NCI-H510A treated with DMSO at 0.1 percent for 48 hours (cell line): Measurements from ENCODE around the gene PTPRK.

Experiments used
- DNase-seq: peaks from one replicate; lab custom pipeline; 2025; lab: John Stamatoyannopoulos, UW

The PTPRK gene

GRCh38 chr6:128388380-128388779 lies 132.0 kb downstream of the PTPRK start:
- DNase-seq, result no peak

GRCh38 chr6:128380891-128381290 lies 139.5 kb downstream of the PTPRK start:
- no peak for DNase-seq

DNA sequence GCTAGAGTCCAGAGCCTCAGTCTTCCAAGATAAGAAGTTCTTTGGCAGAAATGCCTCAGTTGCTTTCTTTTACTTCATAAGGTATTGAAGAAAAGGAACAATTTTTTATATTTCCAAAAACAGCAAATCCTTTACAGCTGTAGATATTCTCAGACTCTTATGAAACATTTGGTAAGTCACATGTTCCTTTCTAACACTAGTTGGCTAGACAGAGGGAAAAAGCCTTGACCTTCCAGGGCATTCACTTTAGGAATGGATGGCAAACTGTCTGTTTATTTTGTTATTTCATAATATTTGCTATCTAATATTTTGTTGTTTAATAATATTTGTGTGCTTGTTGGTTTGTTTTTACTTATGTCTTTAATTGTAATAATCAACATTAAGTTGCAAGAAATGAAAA lies 140.8 kb downstream of the PTPRK start:
- no peak for DNase-seq

DNA sequence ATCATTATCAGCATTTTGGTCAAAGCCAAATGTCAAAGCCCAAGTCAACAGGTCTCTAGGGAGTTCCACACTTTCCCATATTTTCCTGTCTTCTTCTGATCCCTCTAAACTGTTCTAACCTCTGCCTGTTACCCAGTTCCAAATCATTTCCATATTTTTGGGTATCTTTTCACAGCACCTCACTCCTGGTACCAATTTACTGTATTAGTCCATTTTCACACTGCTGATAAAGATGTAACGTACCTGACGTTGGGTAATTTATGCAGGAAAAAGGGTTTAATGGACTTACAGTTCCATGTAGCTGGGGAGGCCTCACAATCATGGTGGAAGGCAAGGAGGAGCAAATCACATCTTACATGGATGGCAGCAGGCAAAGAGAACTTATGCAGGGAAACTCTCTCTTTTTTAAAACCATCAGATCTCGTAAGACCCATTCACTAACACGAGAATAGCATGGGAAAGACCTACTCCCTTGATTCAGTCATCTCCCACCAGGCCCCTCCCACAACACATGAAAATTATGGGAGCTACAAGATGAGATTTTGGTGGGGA lies 143.4 kb downstream of the PTPRK start:
- no peak for DNase-seq

GRCh38 chr6:128371136-128371535 lies 149.3 kb downstream of the PTPRK start:
- no peak for DNase-seq

DNA sequence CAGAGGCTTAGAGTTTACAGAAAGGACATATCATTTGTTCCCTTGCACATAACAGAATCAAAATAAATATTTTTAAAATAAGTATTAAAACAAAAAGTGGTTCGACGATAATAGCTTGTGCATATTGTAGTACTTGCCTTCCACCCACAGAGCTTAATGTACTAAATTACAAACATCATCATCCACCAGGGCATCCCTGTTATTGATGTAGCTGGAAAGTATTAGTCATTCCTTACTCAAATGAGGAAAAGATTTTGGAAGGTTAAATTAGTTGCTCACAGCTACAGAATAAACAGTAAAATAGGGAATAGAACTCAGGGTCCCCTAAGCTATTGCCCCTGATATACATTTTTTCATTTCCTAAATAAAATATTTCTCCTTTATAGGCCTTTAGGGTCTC lies 150.3 kb downstream of the PTPRK start:
- DNase-seq, result no peak

- DNase-seq, result no peak
These were observed 152.0 kb downstream of the PTPRK start for GRCh38 chr6:128368213-128368944.

DNA sequence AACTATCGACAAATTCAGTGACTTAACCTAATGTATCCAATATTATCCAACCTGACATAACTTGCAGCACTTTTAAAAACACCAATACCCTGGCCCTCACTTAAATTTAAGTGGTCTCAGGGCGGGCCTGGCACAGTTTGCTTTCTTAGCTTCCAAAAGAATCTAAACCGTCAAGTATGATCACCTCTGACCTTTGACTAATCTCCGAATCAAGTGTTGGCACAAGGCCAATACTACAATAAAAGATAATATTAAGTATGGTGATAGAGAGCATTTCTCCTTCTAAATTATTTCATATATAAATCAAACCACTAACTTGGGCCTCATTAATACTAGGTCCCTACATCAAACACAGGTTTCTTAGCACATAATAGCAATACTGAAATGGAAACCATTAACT lies 153.0 kb downstream of the PTPRK start:
- no peak for DNase-seq

- DNase-seq, result no peak
These were observed 154.8 kb downstream of the PTPRK start for GRCh38 chr6:128365520-128366160.

GRCh38 chr6:128364766-128365519 lies 155.5 kb downstream of the PTPRK start:
- DNase-seq, result no peak

DNA sequence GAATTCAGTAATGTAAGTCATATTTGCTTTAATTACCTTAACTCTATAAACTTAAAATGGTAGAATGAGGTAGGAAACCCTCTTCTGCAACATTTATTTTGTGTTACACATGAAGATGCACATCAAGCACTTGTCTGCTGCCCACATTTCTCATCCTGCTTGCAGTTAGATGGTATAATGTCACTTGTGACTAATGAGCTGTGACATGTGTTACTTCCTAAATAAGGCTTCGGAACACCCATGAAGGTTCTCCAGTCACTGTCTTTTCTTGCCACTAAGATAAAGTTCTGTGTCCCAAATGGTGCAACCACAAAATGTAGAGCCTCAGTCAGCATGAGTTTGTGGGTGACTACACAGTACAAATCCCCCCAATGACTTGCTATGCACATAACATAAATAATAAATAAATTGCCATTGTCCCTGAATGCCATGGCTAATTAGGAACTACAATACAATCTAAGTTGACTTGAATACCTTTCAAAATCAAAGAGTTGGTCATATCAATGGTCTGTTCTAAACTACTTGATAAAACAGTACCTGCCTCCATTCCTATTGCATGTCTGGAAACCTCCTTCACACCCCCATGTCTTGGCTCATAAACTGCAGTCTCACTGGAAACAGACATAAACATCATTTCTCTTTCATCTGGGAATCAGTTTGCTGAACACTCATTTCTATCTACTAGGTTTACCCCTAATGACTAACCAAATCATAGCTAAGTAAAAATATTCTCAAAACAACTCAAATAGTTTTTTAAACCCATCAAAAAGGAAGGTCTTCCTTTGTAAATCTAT lies 157.2 kb downstream of the PTPRK start:
- no peak for DNase-seq

DNA sequence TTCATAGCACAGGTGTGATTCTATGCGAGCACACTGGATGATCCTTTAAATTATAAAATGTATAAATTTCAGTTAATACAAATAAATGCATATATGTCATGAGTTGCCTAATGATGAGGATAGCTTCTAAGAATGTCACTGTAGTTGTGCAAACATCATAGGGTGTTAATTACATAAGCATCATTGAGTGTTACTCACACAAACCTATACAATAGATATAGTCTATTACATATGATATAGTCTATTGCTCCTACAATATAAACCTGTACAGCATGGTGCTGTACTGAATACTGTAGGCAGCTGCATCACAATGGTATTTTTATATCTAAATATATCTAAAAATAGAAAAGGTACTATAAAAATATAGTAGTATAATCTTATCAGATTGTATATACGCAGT lies 159.0 kb downstream of the PTPRK start:
- DNase-seq, result no peak

GRCh38 chr6:128358244-128358776 lies 162.1 kb downstream of the PTPRK start:
- DNase-seq, result no peak

- no peak for DNase-seq
These were observed 162.8 kb downstream of the PTPRK start for GRCh38 chr6:128357392-128358130.

- no peak for DNase-seq
These were observed 168.0 kb downstream of the PTPRK start for GRCh38 chr6:128352366-128352765.

DNA sequence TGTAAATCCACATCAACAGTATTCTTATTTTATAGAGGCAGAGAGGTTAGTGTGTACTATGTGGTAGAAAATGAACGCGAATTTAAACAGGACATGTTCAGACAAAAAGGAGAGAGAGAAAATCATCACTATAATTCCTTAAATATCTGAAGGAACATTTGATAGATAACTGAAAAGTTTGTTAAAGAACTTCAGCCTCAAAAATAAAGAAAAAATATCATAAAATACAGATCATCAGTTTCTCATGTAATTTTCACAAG lies 169.2 kb downstream of the PTPRK start:
- no peak for DNase-seq

- no peak for DNase-seq
These were observed 169.8 kb downstream of the PTPRK start for GRCh38 chr6:128350416-128351254.

GRCh38 chr6:128347123-128347522 lies 173.3 kb downstream of the PTPRK start:
- no peak for DNase-seq

- DNase-seq, result no peak
These were observed 173.8 kb downstream of the PTPRK start for GRCh38 chr6:128346569-128346968.

GRCh38 chr6:128345278-128345677 lies 175.1 kb downstream of the PTPRK start:
- DNase-seq, result no peak
